Right ventricle myocardium superior (tissue), 1 donor: ENCODE measurements around the gene OR1L8. TPM values are rescaled to one million over a fixed set of nuclear protein-coding genes. Genes with fewer than 3 reads are reported as not detected.
"Not testable (repeated sequence)": the region's sequence is repeated elsewhere in the genome, so short reads cannot be mapped to it uniquely, and the experiment has no call there.

Experiments
- ATAC-seq: fragments of 200-7000 bp; cut with Tn5 transposase; one replicate; pipeline ENCODE4 v1.9.1; 2020; ENCODE audit warnings: mild to moderate bottlenecking; ENCODE audit not compliant: poor library complexity
- DNase-seq: peaks from one replicate; pipeline ENCODE4 v3.0.0-alpha.2; 2020
- intact Hi-C: fragments of 100-400 bp; cut with DNase I; formaldehyde crosslinking; loops from one replicate; pipeline ENCODE4 v1.11.2; 2022
- long read RNA-seq: library from polyadenylated mRNA; unstranded; transcript quantifications from one replicate; pipeline ENCODE4 v2.0.0, GENCODE V29; 2021
- total RNA-seq: library from RNA; stranded (reverse); fragmentation: NEBNext Ultra II Directional; extraction: Animal tissue kit (Norgen Biotek cat#: 25700); gene quantifications from one replicate; pipeline ENCODE4 v1.2.1, GENCODE V29; 2021
- donor health status: DM: no; HTN: yes; CAD: no; lungs with severe emphysema.

Gene OR1L8, protein sequence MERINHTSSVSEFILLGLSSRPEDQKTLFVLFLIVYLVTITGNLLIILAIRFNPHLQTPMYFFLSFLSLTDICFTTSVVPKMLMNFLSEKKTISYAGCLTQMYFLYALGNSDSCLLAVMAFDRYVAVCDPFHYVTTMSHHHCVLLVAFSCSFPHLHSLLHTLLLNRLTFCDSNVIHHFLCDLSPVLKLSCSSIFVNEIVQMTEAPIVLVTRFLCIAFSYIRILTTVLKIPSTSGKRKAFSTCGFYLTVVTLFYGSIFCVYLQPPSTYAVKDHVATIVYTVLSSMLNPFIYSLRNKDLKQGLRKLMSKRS
- not detected for total RNA-seq
- long read RNA-seq = 0 reads

DNA sequence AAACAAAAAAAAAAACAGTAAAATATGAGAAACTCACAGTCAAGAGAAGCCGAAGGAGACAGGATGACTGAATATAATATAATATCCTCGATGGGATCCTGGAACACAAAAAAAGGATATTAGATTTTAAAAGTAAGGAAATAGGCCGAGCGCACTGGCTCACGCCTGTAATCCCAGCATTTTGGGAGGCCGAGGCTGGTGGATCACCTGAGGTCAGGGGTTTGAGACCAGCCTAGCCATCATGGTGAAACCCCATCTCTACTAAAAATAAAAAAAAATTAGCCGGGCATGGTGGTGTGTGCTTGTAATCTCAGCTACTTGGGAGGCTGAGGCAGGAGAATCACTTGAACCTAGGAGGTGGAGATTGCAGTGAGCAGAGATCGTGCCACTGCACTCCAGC lies at the start of gene OR1L8:
Gene OR1L8, minus strand, starts transcription at position 101 of the 400 bp plus-strand sequence. CDS start 14,907 bp downstream, outside the sequence.
- DNase-seq, intact Hi-C loops, ATAC-seq: not testable (repeated sequence)

GRCh38 chr9:122619996-122620395 lies 36.8 kb upstream of the OR1L8 start:
- intact Hi-C loops = no loop called here
- no peak for DNase-seq
- no peak for ATAC-seq

DNA sequence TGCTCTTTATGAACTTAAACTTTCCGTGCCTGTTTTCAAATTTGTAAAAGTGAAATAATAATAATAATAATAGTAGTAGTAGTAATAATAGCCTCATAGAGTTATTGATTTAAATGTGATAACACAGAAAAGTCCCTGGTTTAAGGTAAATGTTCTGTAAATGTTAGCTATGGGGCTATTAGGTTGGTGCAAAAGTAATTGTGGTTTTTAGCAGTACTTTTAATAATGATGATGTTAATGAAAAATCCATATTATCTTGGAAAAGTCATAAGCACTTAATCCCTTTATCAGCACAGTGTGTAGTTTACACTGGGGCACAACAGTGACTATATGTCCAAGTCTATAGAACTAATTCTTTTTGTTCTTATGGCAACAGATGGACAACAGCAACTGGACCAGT lies 31.2 kb upstream of the OR1L8 start, which contains the start of gene OR1Q1:
Gene OR1Q1, plus strand, starts transcription at position 377 of the 400 bp plus-strand sequence. Its CDS starts 0 bp downstream, at position 377.
- ATAC-seq (no peak), DNase-seq (no peak)
- intact Hi-C loops = no loop called here

DNA sequence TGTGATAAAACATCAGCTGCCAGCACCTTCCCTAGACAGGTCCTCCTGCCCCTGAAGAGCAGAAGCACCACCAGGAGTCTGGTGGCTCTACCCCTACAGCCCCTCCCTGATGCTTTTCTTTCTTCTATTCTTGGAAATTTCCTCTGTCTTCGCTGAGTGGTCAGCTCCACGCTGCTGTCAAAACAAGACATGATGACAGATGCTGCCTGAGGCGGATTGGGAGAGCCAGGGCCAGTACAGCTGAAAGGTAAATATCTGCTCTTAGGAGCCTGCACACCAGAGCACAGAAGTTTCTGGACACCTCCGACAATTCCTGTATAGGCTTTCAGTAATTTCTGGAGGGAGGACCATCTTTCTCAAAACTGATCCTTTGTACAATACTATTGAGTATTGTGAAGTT lies 26.6 kb upstream of the OR1L8 start:
- no peak for ATAC-seq
- DNase-seq = no peak
- intact Hi-C loops = no loop called here

DNA sequence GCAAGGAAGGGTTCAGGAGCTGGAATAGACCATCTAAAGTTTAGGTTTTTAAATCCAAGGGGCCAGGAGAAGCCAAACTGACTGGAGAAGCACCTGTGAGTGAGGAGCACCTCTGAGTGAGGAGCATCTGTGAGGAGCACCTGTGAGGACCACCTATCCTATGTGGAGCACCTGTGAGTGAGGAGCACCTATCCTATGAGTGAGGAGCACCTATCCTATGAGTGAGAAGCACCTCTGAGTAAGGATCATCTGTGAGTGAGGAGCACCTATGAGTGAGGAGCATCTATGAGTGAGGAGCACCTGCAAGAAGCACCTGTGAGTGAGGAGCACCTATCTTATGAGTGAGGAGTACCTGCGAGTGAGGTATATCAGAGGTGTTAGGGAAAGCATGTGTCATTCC lies 23.4 kb upstream of the OR1L8 start:
- DNase-seq (no peak), ATAC-seq (no peak)
- intact Hi-C loops = no loop called here

- intact Hi-C loops = no loop called here
- ATAC-seq = no peak
Measured at GRCh38 chr9:122605691-122606090, 22.5 kb upstream of the OR1L8 start.

DNA sequence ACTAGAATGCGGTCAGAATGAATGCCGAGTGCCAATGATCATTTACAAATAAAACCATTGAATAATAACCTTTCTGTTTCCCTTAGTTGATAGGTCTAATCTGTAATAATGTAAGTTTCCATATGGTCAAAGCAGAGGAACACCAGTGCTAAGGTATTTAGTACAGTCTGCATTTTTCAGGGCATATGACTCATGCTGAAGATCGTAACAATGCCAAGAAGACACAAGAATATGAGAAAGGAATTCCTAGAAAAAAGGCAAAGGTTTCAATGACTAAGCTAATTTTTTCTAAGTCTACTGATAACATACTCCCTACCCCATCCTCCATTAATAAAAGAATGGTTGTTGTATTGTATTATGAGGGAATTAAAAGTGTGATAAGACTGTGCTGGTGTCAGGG lies 2.8 kb downstream of the OR1L8 start:
- intact Hi-C loops = no loop called here
- DNase-seq = no peak
- no peak for ATAC-seq

More at GRCh38 chr9:122605691-122606090, 22.5 kb upstream of the OR1L8 start:
- no peak for DNase-seq

DNA sequence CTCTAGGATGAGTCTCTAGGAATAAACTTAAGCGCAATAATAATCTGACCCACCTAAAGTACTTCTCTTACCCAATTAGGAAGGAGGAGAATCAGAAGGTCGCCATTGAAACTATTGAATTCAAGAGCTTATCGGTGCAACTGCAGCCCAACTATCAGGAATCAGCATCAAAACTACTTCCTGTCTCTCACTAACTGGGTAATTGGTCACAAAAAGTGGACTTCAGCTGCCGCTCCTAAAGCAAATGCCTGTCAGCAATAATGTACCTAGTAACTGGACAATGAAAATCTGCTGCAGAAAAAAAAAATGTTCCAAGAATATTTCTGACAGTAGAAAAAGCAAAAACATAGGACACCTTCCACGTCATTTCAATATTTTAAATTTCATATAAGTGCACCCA lies 3.3 kb downstream of the OR1L8 start:
- DNase-seq (no peak), ATAC-seq (no peak)
- intact Hi-C loops = no loop called here

DNA sequence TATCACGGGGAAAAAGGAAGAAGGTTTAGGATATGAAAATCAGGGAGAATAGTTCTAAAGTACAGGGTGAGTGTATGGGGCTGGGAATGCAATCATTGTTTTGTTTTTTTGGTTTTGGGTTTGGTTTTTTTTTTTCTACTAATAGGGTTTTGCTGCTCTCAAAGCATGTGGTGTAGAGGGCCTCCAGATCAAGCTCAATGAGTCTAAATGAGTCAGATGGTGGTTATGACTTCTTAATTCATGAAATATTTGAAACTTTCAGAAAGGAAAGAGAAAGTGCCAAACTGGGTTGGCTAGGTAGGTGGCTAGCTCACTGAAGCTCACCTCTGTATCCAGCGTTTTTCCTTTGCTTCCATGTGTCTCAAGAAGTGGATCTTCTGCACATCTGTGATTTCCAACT lies 10.7 kb downstream of the OR1L8 start:
- intact Hi-C loops = no loop called here
- DNase-seq (no peak), ATAC-seq (no peak)

GRCh38 chr9:122567901-122568300 lies 15.3 kb downstream of the OR1L8 start:
- DNase-seq (no peak), ATAC-seq (no peak)
- intact Hi-C loops = no loop called here

GRCh38 chr9:122562134-122562760 lies 20.9 kb downstream of the OR1L8 start:
- intact Hi-C loops = no loop called here
- no peak for DNase-seq
- ATAC-seq = no peak

DNA sequence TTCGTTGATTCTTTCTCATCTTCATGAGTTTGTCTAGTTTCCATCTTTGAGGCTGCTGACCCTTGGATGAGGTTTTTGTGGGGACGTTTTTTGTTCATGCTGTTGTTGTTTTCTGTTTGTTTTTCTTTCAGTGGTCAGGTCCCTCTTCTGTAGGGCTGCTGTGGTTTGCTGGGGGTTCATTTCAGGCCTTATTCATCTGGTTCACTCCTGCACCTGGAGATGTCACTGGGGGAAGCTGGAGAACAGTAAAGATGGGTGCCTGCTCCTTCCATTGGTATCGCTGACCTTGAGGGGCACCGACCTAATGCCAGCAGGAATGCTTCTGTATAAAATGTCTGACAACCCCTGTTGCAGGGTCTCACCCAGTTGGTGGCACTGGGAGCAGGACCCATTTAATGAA lies 21.7 kb downstream of the OR1L8 start:
- ATAC-seq (no peak), DNase-seq (no peak)
- intact Hi-C loops = no loop called here

- intact Hi-C loops = no loop called here
- ATAC-seq = no peak
- no peak for DNase-seq
Measured at GRCh38 chr9:122552812-122553211, 30.4 kb downstream of the OR1L8 start, which contains the start of gene OR1N2. TSS of gene OR1N2 (plus strand) at chr9:122553112. CDS start at chr9:122553212, 100 bp downstream.

DNA sequence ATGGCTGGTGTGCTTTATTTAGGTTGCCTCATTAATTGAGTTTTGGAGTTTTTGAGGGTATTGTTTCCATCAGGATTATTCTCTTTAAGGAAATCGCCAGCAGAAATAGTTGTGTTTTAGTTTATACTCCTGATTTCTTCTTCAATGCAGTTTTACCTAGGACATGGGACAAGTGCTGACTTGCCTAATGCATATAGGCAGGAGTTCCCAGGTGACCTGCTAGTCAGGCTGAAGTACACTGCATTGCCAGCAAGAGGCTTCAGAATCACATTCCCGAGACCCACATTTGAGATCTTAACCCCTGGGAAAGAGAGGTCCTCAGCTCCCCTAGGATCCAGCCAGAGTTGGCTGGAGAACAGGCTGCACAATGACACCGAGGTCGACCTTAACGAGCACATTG lies 31.8 kb downstream of the OR1L8 start:
- ATAC-seq (no peak), DNase-seq (no peak)
- intact Hi-C loops = no loop called here

DNA sequence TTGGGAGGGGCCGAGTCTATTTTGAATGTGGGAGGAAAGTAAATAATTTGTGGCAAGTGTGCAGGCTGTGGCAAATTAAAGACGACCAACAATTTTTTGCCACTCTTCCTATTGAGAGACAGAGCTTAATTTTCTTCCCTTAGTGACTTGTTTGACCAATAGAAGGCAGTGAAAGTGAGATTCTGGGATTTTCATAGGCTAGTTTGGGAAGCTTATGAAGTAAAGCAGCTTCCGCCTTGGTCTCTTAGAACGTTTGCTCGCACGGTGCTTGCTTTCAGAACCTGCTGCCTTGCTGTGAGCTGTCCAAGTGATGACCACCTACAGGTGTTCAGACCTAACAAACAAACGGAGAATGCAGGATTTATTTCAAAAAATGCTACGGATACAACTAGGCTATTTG lies 37.0 kb downstream of the OR1L8 start:
- intact Hi-C loops = no loop called here
- no peak for ATAC-seq

GRCh38 chr9:122538757-122539156 lies 44.4 kb downstream of the OR1L8 start:
- intact Hi-C loops = no loop called here
- no peak for DNase-seq
- ATAC-seq = no peak

More for the DNA sequence above, 37.0 kb downstream of the OR1L8 start:
- DNase-seq = no peak

DNA sequence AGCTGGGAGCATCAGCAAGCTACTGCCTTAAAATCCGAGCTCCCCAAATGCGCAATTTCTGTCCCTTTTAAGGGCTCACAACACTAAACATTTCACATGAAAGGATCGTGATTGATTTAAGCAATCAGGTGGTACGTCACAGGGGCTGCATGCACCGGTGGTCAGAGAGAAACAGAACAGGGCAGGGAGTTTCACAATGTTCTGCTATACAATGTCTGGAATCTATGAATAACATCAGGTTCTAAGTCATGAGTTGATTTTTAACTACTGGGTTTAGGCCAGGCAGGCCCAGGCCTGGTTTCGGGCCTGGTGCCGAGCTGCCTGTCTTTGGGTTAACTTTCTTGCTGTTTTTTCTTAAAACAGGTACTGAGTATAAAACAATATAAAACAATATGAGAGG lies 46.1 kb downstream of the OR1L8 start:
- DNase-seq, ATAC-seq, intact Hi-C loops: not testable (repeated sequence)

GRCh38 chr9:122536134-122536533 lies 47.0 kb downstream of the OR1L8 start:
- DNase-seq (no peak), ATAC-seq (no peak)
- intact Hi-C loops = no loop called here

DNA sequence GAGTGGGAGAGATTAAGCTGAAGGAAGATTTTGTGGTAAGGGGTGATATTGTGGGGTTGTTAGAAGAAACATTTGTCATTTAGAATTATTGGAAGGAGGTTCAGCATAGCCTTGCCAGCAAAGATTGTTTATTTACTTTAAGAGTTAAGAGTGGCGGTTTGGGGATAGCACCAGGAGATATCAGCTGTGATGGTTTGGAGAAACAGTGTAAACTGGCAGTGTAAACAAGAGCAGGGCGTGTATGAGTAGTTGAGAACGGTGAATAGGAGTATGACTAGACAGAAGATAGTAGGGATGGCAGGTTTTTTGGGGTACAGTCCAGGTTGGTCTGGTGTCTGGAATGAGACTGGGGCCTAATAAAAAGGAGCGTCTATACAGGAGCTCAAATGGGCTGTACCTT lies 52.0 kb downstream of the OR1L8 start:
- intact Hi-C loops, DNase-seq, ATAC-seq: not testable (repeated sequence)

DNA sequence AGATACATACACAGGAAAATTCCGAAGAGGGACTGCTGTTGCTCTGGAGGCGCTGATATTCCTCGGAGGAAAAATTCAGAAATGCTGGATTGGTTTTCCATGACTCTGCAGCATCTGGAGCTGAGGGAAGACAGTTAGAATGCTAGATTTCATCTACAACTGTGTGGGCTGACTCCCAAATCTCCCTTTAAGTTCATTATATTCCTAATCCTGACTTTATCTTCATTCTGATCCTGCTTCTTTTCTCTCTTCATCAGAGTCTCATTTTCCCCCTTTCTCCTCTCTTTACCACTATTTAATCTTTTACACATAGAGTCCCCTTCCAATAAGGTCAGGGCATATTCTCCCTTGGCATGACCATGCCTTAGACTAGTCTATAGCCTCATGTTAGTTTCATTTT lies 56.0 kb downstream of the OR1L8 start, which contains the start of gene OR1N1:
Gene OR1N1, minus strand, starts transcription at position 101 of the 400 bp plus-strand sequence. Its CDS starts 0 bp downstream, at position 101.
- DNase-seq (no peak), ATAC-seq (no peak)
- intact Hi-C loops = no loop called here
